Heart left ventricle (tissue), 13 donors: ENCODE measurements around the gene HPRT1.

Experiments used
- POLR2A ChIP-seq, 2 donors: fragments of 450-650 bp; IDR thresholded peaks; one replicate each; pipeline ENCODE4 v1.6.1; 2017; ENCODE audit warnings: antibody characterized with exemption in 2 of 2, mild to moderate bottlenecking in 2 of 2, moderate library complexity in 2 of 2
- TF ChIP-seq, protein P1 (sequence below), 12 donors: fragments of 200-600 bp; sonication (generic) in 4 of 12; IDR thresholded peaks; one replicate each; pipeline versions ENCODE4 v1.5.0 to v1.8.0; 2018 to 2022; ENCODE audit warnings: antibody characterized with exemption in 12 of 12, mild to moderate bottlenecking in 5 of 12
- donor health status: ischemic (EF 13 %, LVEDD 7.1; RV severe dilation, severe dysfunction).
- donor health status: DM: no; HTN: yes; CAD: no.
- donor health status: DM: no; HTN: no; CAD: no.
- donor health status: ischemic (EF 25% LVEDD 6.9; RV normal size, moderate dysfunction).
- donor health status: ischemic (EF 25% LVEDD 5.7; RV mildly dilated, moderate dysfunction).
- donor health status: ischemic (EF 35%, LVEDD 5.7; RV mildly dilated, moderate dysfunction).
- donor health status: nonischemic (EF 11% LVEDD 7.7; RV severe dilation, severe dysfunction).
- donor health status: DM: yes; HTN: yes; CAD: no.
- donor health status: PGD.
- donor health status: ischemic (EF 29% LVEDD 5.4; RV normal size, mild dysfunction).
- donor health status: nonischemic (EF 23%, LVEDD 6.1; RV moderate dilation, normal function).

GRCh38 chrX:134453631-134454030 lies 6.3 kb upstream of the HPRT1 start:
- TF ChIP-seq, protein P1, sequence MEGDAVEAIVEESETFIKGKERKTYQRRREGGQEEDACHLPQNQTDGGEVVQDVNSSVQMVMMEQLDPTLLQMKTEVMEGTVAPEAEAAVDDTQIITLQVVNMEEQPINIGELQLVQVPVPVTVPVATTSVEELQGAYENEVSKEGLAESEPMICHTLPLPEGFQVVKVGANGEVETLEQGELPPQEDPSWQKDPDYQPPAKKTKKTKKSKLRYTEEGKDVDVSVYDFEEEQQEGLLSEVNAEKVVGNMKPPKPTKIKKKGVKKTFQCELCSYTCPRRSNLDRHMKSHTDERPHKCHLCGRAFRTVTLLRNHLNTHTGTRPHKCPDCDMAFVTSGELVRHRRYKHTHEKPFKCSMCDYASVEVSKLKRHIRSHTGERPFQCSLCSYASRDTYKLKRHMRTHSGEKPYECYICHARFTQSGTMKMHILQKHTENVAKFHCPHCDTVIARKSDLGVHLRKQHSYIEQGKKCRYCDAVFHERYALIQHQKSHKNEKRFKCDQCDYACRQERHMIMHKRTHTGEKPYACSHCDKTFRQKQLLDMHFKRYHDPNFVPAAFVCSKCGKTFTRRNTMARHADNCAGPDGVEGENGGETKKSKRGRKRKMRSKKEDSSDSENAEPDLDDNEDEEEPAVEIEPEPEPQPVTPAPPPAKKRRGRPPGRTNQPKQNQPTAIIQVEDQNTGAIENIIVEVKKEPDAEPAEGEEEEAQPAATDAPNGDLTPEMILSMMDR (IDR thresholded peaks at IDR 0.05), result no peak
- no peak for TF ChIP-seq POLR2A (IDR thresholded peaks at IDR 0.05)
